OCI-LY1 (cell line): Measurements from ENCODE around the gene LINS1.

Experiments used
- CTCF ChIP-seq: fragments of 200-600 bp; sonication (generic), shearing (Covaris generic); IDR thresholded peaks from 2 replicates; pipeline ENCODE4 v1.5.1; 2017; ENCODE audit warnings: mild to moderate bottlenecking, antibody characterized with exemption, low read length, moderate library complexity, mixed read lengths
- EZH2 ChIP-seq: fragments of 200-600 bp; sonication (generic), shearing (Covaris generic); IDR thresholded peaks from 2 replicates; pipeline ENCODE4 v1.8.0; 2017; ENCODE audit warnings: borderline replicate concordance, mixed run types, mild to moderate bottlenecking, antibody characterized with exemption, low read length, moderate library complexity, mixed read lengths

GRCh38 chr15:100566850-100567628, 34.9 kb downstream of the LINS1 start:
- TF ChIP-seq CTCF, result no peak
- TF ChIP-seq EZH2, result no peak
